K562 (cell line): ENCODE results near the gene BTBD18. TPM values are rescaled to one million over a fixed set of nuclear protein-coding genes. Genes with fewer than 3 reads are reported as not detected.

Experiments
- CBFA2T2 ChIP-seq: fragments of 450-650 bp; conservative IDR thresholded peaks from 2 replicates; pipeline ENCODE4 v1.6.1; 2017; ENCODE audit warnings: mild to moderate bottlenecking
- CHD7 ChIP-seq: fragments of 200-600 bp; sonication (generic); IDR thresholded peaks from one replicate; pipeline ENCODE4 v1.6.1; 2012; ENCODE audit warnings: mild to moderate bottlenecking, low read depth, low read length, inconsistent platforms
- IRF9 ChIP-seq: fragments of 450-650 bp; IDR thresholded peaks from 2 replicates; pipeline ENCODE4 v1.6.1; 2016; ENCODE audit warnings: missing biosample characterization, missing genetic modification characterization
- NCOA6 ChIP-seq: fragments of 450-650 bp; IDR thresholded peaks from 2 replicates; pipeline ENCODE4 v1.6.1; 2017; ENCODE audit warnings: mild to moderate bottlenecking
- SAP30 ChIP-seq: fragments of 200-600 bp; sonication (generic); IDR thresholded peaks from 2 replicates; pipeline ENCODE4 v1.6.1; 2012; ENCODE audit warnings: borderline replicate concordance, low read depth, mild to moderate bottlenecking, moderate library complexity, low read length, control low read depth, inconsistent platforms; ENCODE audit not compliant: insufficient read depth, poor library complexity, severe bottlenecking
- SNRNP70 ChIP-seq: fragments of 200-400 bp; formaldehyde crosslinking; optimal IDR thresholded peaks from 2 replicates; pipeline ENCODE3; 2017; ENCODE audit warnings: low read depth, low read length
- ZKSCAN8 ChIP-seq: fragments of 200-800 bp; sonication (Bioruptor generic); IDR thresholded peaks from 2 replicates; pipeline ENCODE4 v1.6.1; 2016; ENCODE audit warnings: missing genetic modification characterization, missing compliant biosample characterization
- ZMIZ1 ChIP-seq, 2 experiments: fragments of 150-350 bp in 1 of 2; IDR thresholded peaks; 2 replicates each; pipeline ENCODE4 v1.6.1; 2012 to 2016; ENCODE audit warnings: low read depth in 2 of 2, low read length in 2 of 2, mild to moderate bottlenecking in 1 of 2, moderate library complexity in 1 of 2
- polyA plus RNA-seq, 8 experiments: library from polyadenylated mRNA; depleted of rRNA in 4 of 8; stranded (reverse) in 5 of 8; unstranded in 3 of 8; fragments of >200 nt; fragmentation: Nextera tagmentation in 2 of 8; fragmentation: Illumina TruSeq in 1 of 8; extraction: Ambion mirVana in 2 of 8; extraction: Trizol in 1 of 8; gene quantifications; 2 replicates each; pipeline versions ENCODE4 v1.2.1 to v1.2.3, GENCODE V29; 2011 to 2014; ENCODE audit warnings: inconsistent platforms in 1 of 8, missing spikeins in 1 of 8
- total RNA-seq, 7 experiments: library from RNA; depleted of rRNA in 6 of 7; stranded (reverse); fragments of >200 nt in 6 of 7; fragmentation: Illumina TruSeq in 2 of 7; extraction: Trizol in 2 of 7; gene quantifications; 2 replicates each; pipeline versions ENCODE4 v1.2.1 to v1.2.3, GENCODE V29; 2011 to 2021; ENCODE audit warnings: low replicate concordance in 1 of 7

BTBD18 gene
- total and polyA plus RNA-seq, 9 of the 15 experiments (the other 6 are each of a cell fraction or from before 2014, with no cell fraction given): 0.06 TPM; not detected in 8

GRCh38 chr11:57741132-57742086, 10.2 kb downstream of the BTBD18 start, which contains the start of gene SELENOH (continued):
- TF ChIP-seq CHD7 (peak; percentile 71), SAP30 (peak; percentile 74), CBFA2T2 (peak; percentile 45), NCOA6 (no peak), ZMIZ1 (IDR thresholded peaks at IDR 0.05; ENCODE audit: low read depth in 2 of 2, low read length in 2 of 2) (peak in 1 of 2 experiments; percentile 67; a peak in 1 of 4 replicates), SNRNP70 (no peak), ZKSCAN8 (no peak), IRF9 (tag) (no peak)
